ENCODE measurements around the gene HUNK. TPM values are rescaled to one million over a fixed set of nuclear protein-coding genes. Genes with fewer than 3 reads are reported as not detected.

The HUNK gene
- total RNA-seq, 1 experiment from 2014 or later: not detected

DNA sequence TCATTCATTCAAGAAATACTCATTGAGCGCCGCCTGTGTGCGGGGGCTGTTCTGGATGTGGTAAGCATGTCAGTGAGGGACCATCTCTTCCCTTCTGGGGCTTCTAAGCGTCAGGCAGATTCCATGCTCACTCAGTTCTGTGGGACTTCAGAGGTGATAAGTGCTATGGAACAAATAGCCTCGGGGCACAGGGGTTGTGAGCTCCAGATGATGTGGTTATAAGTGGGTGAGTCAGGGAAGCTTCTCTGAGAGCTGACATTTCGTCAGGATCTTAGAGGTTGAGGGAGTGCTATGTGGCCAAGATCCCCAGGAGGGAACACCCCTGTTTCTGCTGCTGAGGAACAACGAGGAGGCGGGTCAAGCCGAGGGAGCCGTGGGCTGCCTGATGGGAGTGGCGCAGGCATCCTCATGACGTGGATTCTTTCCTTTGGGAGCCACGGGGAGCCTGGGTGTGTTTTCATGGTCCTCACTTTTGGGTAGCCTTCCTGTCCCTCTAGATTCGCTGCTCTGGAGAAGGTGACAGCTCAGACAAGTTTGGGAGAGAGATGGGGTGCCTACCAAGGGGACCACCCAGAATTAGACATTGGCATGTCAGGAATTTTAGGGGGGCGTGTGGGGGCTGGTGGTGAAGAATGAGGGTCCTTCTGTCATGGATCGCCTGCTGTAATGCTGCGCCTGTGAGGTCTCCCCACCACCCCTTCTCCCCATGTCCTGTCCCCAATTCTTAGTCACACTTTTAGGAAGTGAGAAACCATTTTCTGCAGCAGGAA, 38.5 kb downstream of the HUNK start:
- H4K20me1 ChIP-seq (ENCODE audit: insufficient read depth): no peaks in the 10 kb centered on the region
- H3K27me3 ChIP-seq (ENCODE audit: insufficient read depth, low read depth): peaks cover 49% of the 10 kb centered on the region
- TF ChIP-seq, protein P1, sequence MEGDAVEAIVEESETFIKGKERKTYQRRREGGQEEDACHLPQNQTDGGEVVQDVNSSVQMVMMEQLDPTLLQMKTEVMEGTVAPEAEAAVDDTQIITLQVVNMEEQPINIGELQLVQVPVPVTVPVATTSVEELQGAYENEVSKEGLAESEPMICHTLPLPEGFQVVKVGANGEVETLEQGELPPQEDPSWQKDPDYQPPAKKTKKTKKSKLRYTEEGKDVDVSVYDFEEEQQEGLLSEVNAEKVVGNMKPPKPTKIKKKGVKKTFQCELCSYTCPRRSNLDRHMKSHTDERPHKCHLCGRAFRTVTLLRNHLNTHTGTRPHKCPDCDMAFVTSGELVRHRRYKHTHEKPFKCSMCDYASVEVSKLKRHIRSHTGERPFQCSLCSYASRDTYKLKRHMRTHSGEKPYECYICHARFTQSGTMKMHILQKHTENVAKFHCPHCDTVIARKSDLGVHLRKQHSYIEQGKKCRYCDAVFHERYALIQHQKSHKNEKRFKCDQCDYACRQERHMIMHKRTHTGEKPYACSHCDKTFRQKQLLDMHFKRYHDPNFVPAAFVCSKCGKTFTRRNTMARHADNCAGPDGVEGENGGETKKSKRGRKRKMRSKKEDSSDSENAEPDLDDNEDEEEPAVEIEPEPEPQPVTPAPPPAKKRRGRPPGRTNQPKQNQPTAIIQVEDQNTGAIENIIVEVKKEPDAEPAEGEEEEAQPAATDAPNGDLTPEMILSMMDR (conservative IDR thresholded peaks at IDR 0.05): no peak
- no peaks in the 10 kb centered on the region for H3F3A ChIP-seq (ENCODE audit: insufficient read depth, low read depth)
- no peaks in the 10 kb centered on the region for H3K79me2 ChIP-seq (ENCODE audit: low read depth)
- intact Hi-C loops (cut with micrococcal nuclease; ENCODE audit: unreplicated experiment): no loop called here
- H3K9me2 ChIP-seq (ENCODE audit: insufficient read depth): no peaks in the 10 kb centered on the region
- H2AFZ ChIP-seq: no peak overlapping the region
- no peak overlapping the region for H3K4me3 ChIP-seq
- CTCF ChIA-PET: no interaction called here
- POLR2A ChIA-PET (ENCODE audit: unreplicated experiment): no interaction called here
- no peak overlapping the region for H3K4me2 ChIP-seq
- no peaks in the 10 kb centered on the region for H3K36me3 ChIP-seq (ENCODE audit: low read depth)
- no peak for DNase-seq
- no peaks in the 10 kb centered on the region for H3K9me3 ChIP-seq (ENCODE audit: insufficient read depth, low read depth)
- no TSS peak for BruUV-seq (replicated peaks)
- H3K27ac ChIP-seq: no peak overlapping the region
- no peaks in the 10 kb centered on the region for H3K4me1 ChIP-seq (replicated peaks; ENCODE audit: insufficient read depth)

DNA sequence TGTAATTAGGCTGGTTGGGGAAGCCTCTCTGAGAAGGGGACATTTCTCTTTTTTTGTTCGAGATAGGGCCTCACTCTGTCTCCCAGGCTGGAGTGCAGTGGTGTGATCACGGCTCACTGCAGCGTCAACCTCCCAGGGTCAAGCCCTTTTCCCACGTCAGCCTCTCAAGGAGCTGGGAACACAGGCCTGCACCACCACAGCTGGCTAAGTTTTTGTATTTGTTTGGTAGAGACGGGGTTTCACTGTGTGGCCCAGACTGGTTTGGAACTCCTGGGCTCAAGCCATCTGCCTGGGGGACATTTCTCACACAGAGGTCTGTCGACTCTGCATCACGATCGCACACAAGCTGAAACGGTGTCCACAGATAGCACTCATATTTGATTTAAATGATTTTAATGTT, 39.7 kb downstream of the HUNK start:
- no peaks in the 10 kb centered on the region for H3F3A ChIP-seq (ENCODE audit: insufficient read depth, low read depth)
- ChIA-PET CTCF (no interaction called here), POLR2A (ENCODE audit: unreplicated experiment) (no interaction called here)
- H3K36me3 ChIP-seq (ENCODE audit: low read depth): no peaks in the 10 kb centered on the region
- H3K9me3 ChIP-seq (ENCODE audit: insufficient read depth, low read depth): no peaks in the 10 kb centered on the region
- intact Hi-C loops (cut with micrococcal nuclease; ENCODE audit: unreplicated experiment): no loop called here
- TF ChIP-seq, protein P1 (conservative IDR thresholded peaks at IDR 0.05): no peak
- TF ChIP-seq EZH2 (IDR thresholded peaks at IDR 0.05; ENCODE audit: low read depth): no peak
- DNase-seq: no peak
- peaks cover 50% of the 10 kb centered on the region for H3K27me3 ChIP-seq (ENCODE audit: insufficient read depth, low read depth)
- no peaks in the 10 kb centered on the region for H3K4me1 ChIP-seq (replicated peaks; ENCODE audit: insufficient read depth)
- no peak overlapping the region for H2AFZ ChIP-seq
- H4K20me1 ChIP-seq (ENCODE audit: insufficient read depth): no peaks in the 10 kb centered on the region
- no peak overlapping the region for H3K27ac ChIP-seq
- H3K9me2 ChIP-seq (ENCODE audit: insufficient read depth): no peaks in the 10 kb centered on the region
- no peak overlapping the region for H3K4me3 ChIP-seq
- no peaks in the 10 kb centered on the region for H3K79me2 ChIP-seq (ENCODE audit: low read depth)
- no TSS peak for BruUV-seq (replicated peaks)
- H3K4me2 ChIP-seq: no peak overlapping the region

DNA sequence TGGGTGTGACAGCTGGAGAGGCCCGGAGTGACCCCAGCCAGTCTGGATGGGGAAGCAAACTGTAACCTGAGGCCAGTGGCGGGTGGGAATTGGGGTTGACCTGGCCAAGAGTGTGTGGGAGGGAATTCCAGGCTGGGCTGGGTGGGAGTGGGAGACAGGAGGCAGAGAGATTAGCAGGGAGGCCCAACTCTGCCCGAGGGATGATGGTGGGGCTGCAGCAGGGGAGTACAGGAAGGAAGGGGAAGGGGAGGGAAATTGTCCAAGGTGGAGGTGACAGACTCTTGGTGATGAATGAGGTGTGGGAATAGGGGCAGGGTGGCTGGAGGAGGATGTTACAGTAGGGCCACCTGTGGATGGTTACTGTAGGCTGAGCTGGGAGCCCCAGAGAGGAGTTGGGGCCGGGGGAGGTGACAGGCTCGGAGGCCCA, 40.4 kb downstream of the HUNK start:
- Histone ChIP-seq H3K4me2 (no peak overlapping the region), H3K36me3 (ENCODE audit: low read depth) (no peaks in the 10 kb centered on the region), H3K27me3 (ENCODE audit: insufficient read depth, low read depth) (peaks cover 52% of the 10 kb centered on the region), H3K4me3 (no peak overlapping the region), H3K9me3 (ENCODE audit: insufficient read depth, low read depth) (no peaks in the 10 kb centered on the region), H2AFZ (no peak overlapping the region), H3K9me2 (ENCODE audit: insufficient read depth) (no peaks in the 10 kb centered on the region), H4K20me1 (ENCODE audit: insufficient read depth) (no peaks in the 10 kb centered on the region), H3K27ac (no peak overlapping the region), H3K4me1 (replicated peaks; ENCODE audit: insufficient read depth) (no peaks in the 10 kb centered on the region), H3K79me2 (ENCODE audit: low read depth) (no peaks in the 10 kb centered on the region), H3F3A (ENCODE audit: insufficient read depth, low read depth) (no peaks in the 10 kb centered on the region)
- intact Hi-C loops (cut with micrococcal nuclease; ENCODE audit: unreplicated experiment): no loop called here
- BruUV-seq (replicated peaks): no TSS peak
- TF ChIP-seq, protein P1 (conservative IDR thresholded peaks at IDR 0.05): no peak
- TF ChIP-seq EZH2 (IDR thresholded peaks at IDR 0.05; ENCODE audit: low read depth): no peak
- ChIA-PET CTCF (no interaction called here), POLR2A (ENCODE audit: unreplicated experiment) (no interaction called here)
- DNase-seq: no peak

All from PC-9 (cell line).